NOMO-1 treated with dmso at 0.1 percent for 144 hours (cell line): ENCODE results near the gene CDC42BPG.
A peak's percentile ranks its signal among the peaks of the same experiment; 100 is the strongest.

Experiments
- DNase-seq: peaks from one replicate; lab custom pipeline; 2025; ENCODE audit not compliant: unreplicated experiment; lab: John Stamatoyannopoulos, UW

The CDC42BPG gene

GRCh38 chr11:64878494-64879243 is 34.2 kb upstream of the CDC42BPG start, which contains the start of gene EHD1:
Gene EHD1, minus strand, starts transcription at chr11:64878621. Its CDS starts 157 bp downstream, at chr11:64878464.
- DNase-seq = peak; percentile 97

DNA sequence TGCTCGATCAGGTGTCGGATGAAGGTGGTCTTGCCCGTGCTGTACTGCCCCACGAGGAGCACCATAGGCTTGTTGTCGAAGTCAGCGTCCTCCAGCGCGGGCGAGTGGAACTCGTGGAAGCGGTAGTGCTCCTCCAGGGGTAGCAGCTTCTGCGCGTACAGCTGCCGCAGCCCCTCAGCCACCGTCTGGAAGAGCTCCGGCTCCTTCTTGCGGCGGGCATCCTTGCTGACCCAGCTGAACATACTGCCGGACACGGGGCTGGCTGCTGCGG is 33.7 kb upstream of the CDC42BPG start:
- DNase-seq = peak; percentile 63

DNA sequence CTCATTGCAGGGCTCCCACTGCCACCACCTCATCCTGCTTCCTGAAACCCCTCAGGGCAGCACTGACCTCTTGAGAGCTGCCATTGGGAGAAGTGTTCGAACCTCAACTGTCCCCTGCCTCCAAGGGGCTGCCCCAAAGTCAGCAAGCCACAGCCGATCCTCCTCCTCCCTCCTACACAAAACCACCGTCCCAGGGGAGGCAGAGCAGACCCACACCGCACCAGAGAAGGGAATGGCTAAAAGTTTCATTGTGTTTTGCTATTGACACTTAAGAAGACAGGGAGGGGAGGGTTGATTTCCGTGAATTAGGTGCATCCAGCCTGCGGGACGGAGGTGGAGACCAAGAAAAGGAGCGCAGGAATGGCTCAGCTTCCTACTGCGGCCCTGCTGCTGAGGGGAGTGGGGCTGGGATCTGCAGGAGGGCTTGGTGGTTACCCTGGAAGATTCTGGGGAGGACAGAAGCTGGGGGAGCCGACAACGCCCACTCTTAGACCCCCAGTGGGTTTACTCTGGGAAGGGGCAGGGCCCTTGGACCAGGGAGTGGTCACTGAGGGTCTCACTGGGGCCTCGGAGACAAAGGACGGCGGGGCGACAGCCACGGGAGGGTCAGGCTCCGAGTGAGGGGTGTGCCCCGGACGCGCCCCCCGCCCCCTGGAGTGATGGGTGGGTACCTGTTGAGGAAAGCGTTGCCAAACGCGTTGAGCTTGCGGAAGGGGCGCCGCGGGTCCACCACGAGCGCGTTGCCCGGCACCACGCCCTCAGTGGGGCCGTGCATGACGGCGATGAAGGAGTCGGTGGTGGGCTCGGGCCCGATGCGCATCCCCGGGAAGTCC is 33.2 kb upstream of the CDC42BPG start:
- no peak for DNase-seq

- DNase-seq = no peak
These were observed 32.4 kb upstream of the CDC42BPG start for GRCh38 chr11:64876835-64877341.

DNA sequence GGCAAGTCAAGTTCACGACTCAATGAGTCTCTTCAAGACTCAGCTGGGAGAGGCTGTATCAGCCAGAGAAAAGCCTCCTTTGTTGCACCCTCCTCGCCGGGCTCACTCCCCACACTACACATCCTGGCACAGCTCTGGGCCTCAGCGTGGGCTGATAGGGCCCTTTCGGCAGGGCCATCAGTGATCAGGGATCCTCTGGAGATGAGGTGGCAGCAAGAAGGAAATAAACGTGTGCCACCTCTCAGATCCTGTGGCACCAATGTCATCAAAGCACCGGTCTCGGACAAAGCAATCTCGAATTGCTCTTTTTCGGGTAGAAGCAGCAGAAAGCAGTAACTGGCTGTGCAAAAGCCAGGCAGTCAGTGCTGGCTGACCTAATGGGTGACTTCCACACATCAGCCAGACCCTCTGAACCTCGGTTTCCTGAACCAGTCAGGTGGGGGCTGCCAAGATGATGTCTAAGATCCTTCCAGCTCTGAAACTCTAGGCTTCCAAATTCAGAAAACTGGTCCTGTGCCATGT is 31.8 kb upstream of the CDC42BPG start:
- DNase-seq = no peak

GRCh38 chr11:64875369-64876228 is 31.1 kb upstream of the CDC42BPG start:
- peak; percentile 86 for DNase-seq

DNA sequence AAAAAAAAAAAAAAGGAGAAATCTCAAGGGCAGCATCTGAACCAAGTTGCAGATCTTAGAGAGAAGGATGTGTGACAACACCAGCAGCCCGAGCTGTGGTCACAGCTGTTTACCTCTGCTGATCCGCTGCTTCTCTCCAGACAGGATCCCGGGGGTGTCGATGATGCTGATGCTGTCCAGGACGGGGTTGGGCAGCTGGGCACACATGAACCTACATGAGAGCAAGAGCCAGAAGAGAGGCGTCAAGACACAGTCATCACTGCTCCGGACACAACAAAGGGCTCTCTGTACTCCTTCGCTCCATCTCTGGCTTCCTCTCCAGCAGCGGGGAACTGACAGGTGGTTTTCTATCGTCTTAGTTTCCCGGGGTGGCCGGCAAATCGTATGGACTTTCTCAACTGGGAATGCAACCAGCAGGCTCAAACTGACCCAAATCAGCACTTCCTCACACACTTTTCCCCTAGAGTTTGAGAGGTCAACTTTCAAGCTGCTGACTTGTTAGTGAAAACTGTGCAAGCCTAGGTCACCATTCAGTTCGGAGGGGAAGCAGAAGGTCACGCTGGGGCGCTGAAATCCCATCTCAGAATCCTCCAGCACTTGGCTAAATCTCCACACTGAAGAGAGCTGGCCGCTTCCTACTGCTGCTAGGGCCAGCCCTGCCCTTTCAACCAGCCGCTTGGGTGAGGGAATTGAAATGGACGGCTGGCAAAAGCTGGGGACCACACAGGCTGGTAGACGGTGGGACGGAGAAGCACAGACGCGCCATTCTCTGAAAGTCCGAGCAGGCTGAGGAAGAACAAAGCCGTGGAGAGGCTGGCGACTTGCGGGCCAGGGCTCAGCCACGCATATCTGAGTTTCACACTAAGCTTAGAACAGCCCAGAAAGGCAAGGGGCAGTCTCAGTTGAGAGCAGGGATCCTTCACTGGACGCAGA is 30.1 kb upstream of the CDC42BPG start:
- no peak for DNase-seq

- DNase-seq = no peak
These were observed 28.5 kb upstream of the CDC42BPG start for GRCh38 chr11:64872790-64873488.

- no peak for DNase-seq
These were observed 27.0 kb upstream of the CDC42BPG start for GRCh38 chr11:64871492-64871891.

DNA sequence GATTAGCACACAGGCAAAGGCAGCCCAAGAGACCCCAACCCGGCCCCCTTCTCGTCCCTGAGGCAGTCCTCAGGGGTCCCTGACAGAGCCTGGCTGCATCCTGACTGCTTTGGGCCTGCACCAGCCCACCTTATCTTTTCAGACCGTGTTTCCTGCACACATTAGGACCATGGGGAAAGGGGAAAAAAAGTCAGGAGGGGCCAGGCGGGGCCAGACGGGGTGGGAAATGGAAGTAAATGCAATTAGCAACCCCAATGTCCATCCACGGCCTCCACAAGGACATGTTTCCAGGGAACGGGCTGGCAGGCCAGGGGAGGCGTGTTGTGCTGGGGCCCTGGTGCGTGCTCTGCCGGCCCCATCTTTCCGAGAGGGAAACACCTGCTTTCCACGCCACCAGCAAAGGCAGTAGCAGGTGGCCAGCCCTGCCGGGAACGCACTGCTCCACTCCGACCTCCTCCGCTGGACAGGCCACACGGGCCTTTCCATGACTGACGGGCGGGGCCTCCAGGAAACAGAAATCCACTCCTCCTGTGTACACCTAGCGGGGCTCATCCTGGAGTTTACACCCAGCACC is 26.5 kb upstream of the CDC42BPG start:
- no peak for DNase-seq

- DNase-seq = no peak
These were observed 25.9 kb upstream of the CDC42BPG start for GRCh38 chr11:64870176-64870892.

DNA sequence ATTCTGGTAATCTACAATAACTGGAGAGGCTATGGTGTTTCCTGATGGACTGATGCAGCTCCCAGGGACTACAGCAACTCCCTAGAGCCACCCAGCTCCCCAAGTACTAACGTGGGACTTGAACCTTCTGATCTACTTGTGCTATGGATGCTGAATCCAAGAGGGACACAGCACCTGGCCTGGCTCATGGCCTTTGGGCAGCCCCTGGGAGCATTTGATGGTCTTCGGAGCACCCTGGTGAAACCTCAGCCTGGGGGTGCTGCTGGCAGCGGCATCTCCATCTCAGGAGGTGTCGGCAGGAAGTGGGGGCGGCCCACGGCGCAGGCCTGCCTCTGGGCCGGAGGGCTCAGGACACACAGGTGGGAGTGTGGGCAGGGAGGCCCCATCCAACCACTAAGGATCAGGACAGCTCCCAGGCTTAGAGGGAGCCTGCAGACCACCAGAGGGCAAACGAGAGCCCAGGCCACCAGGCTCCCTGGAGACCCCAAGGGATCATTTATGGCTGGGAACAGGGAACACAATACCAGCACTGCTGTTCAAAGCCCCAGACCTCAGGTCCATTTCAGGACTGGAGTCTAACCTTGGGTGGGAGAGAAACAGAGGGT is 25.2 kb upstream of the CDC42BPG start:
- no peak for DNase-seq

DNA sequence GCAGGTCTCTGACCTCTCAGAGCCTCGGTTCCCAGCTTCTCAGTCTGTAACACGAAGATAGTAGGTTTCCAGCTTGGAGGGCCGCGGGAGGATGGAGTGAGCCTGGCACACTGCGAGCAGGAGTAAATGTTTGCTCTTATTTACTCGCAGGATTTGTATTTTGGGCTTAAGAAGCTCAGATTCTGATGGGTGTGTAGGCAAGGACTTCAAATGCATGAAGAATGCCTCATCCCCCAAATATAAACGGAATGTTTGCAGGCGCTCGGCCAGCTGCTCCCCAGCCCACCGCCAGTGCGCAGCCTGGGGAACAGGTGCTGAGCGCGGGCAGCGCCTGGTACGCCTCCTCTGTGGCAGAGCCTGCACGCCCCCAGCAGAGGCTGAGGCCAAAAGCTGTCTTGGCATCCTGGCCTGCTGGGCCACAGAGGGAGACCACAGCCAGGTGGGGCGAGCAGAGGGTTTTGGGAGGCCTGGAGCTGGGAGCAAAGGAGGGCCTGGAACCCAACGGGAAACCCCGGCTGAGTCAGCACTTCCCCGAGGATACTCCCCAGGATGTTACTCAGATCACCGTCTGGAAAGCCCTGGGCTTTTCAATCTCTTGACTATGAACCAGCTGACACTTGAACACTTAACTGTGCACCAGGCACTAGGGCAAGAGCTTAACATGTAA is 24.6 kb upstream of the CDC42BPG start:
- DNase-seq = no peak

GRCh38 chr11:64867748-64868462 is 23.5 kb upstream of the CDC42BPG start:
- no peak for DNase-seq

DNA sequence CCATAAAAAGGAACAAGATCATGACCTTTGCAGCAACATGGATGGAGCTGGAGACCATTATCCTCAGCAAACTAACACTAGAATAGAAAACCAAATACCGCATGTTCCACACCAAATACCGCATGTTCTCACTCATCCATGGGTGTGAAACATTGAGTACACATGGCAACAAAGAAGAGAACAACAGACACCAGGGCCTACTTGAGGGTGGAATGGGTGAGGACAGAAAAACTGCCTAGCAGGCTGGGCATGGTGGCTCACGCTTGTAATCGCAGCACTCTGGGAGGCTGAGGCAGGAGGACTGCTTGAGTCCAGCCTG is 21.7 kb upstream of the CDC42BPG start:
- DNase-seq = no peak

DNA sequence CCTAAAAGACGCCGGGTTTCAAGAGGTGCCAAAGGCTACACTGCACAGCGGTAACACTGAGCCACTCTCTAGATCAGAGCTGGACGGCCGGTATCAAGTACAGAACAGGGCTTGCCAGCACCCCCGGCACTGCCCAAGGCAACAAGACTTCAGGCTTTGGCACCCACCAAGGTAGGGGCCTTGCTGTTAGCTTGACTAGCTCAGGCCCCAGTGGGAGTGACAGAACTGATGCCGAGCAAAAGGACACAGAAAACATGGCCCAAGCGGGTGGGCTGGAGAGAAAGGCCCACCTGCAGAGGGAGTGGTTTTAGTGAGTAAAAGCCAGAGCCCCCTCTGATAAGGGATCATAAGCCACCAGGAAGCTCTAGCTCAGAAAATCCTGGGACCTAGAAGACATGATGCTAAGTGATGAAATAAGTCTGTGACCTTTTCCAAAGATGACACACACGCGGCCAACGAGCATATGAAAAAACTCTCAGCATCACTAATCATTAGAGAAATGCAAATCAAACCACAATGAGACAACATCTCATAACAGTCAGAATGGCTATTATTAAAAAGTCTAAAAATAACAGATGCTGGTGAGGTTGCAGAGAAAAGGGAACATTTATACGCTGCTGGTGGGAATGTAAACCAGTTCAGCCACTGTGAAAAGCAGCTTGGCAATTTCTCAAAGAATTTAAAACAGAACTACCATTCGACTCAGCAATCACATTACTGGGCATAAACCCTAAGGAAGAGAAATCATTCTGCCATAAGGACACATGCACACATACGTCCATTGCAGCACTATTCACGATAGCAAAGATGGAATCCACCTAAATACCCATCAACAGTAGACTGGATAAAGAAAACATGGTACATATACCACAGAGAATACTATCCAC is 21.1 kb upstream of the CDC42BPG start:
- no peak for DNase-seq
